ENCODE data around the gene GPR179. TPM values are rescaled to one million over a fixed set of nuclear protein-coding genes. Genes with fewer than 3 reads are reported as not detected.
"Not testable (repeated sequence)": the region's sequence is repeated elsewhere in the genome, so short reads cannot be mapped to it uniquely, and the experiment has no call there.

Gene GPR179
- total RNA-seq, 6 experiments from 2014 or later = 0.07 to 0.22 TPM; not detected in 4

- Histone ChIP-seq H3K4me3 (no peak overlapping the region), H3K27ac (no peak overlapping the region), H3K9me3 (no peaks in the 10 kb centered on the region), H3K36me3 (peaks cover 0 to 14% (median 0%) of the 10 kb centered on the region in 4 donors), H3K4me1 (no peaks in the 10 kb centered on the region), H3K27me3 (no peaks in the 10 kb centered on the region)
- no peak for TF ChIP-seq CTCF (IDR thresholded peaks at IDR 0.05)
- no peak for TF ChIP-seq POLR2A (IDR thresholded peaks at IDR 0.05)
- intact Hi-C loops (cut with DNase I) = no loop called here
- DNase-seq = no peak
- no peak for ATAC-seq
- WGBS (ENCODE audit: insufficient coverage, low coverage, low lambda C conversion rate, missing lambda C conversion rate) = 77% methylated on average over 3 of the region's 3 CpGs
These were observed 26.7 kb downstream of the GPR179 start for GRCh38 chr17:38317081-38317480.

- Histone ChIP-seq H3K27ac (no peak overlapping the region), H3K9me3 (no peaks in the 10 kb centered on the region), H3K36me3 (peaks cover 0 to 9% (median 2%) of the 10 kb centered on the region in 4 donors), H3K4me3 (no peak overlapping the region), H3K4me1 (no peaks in the 10 kb centered on the region), H3K27me3 (no peaks in the 10 kb centered on the region)
- ATAC-seq (no peak), DNase-seq (no peak)
- no peak for TF ChIP-seq CTCF (IDR thresholded peaks at IDR 0.05)
- TF ChIP-seq POLR2A (IDR thresholded peaks at IDR 0.05) = no peak
- 60% methylated on average over 3 of the region's 3 CpGs for WGBS (ENCODE audit: insufficient coverage, low coverage, low lambda C conversion rate, missing lambda C conversion rate)
- intact Hi-C loops (cut with DNase I) = no loop called here
These were observed 28.3 kb downstream of the GPR179 start for GRCh38 chr17:38315497-38315896.

- H3K9me3 ChIP-seq; H3K27me3 ChIP-seq; intact Hi-C loops (cut with DNase I); H3K36me3 ChIP-seq; H3K4me1 ChIP-seq: not testable (repeated sequence)
- Histone ChIP-seq H3K4me3 (peak within 1 kb of the TSS; percentile 49 to 60 (median 59)), H3K27ac (peak within 1 kb of the TSS in 2 of 3 donors; percentile 54 to 65)
- WGBS (ENCODE audit: insufficient coverage, low coverage, low lambda C conversion rate, missing lambda C conversion rate) = 2% methylated on average over 40 of the region's 48 CpGs
- DNase-seq (peak; percentile 98 to 99 (median 99)), ATAC-seq (peak; percentile 95 to 98 (median 97))
These were observed 46.8 kb downstream of the GPR179 start, which contains the start of gene MRPL45 for GRCh38 chr17:38296834-38297517. TSS of gene MRPL45 (plus strand) at chr17:38297168. CDS start at chr17:38297184, 16 bp downstream.

- intact Hi-C loops (cut with DNase I) = not testable (repeated sequence)
These were observed 48.0 kb downstream of the GPR179 start for GRCh38 chr17:38295602-38296365.

GRCh38 chr17:38289760-38290159, 54.0 kb downstream of the GPR179 start:
- intact Hi-C loops (cut with DNase I); H3K27me3 ChIP-seq; H3K4me3 ChIP-seq; H3K9me3 ChIP-seq; H3K27ac ChIP-seq; DNase-seq; H3K4me1 ChIP-seq; H3K36me3 ChIP-seq; ATAC-seq: not testable (repeated sequence)
- 56% methylated on average over 1 of the region's 1 CpG for WGBS (ENCODE audit: insufficient coverage, low coverage, low lambda C conversion rate, missing lambda C conversion rate)

More at GRCh38 chr17:38295602-38296365, 48.0 kb downstream of the GPR179 start:
- not testable (repeated sequence) for H3K27me3 ChIP-seq, H3K4me1 ChIP-seq, H3K9me3 ChIP-seq, DNase-seq, H3K36me3 ChIP-seq
- ATAC-seq = peak in 2 of 4 donors; percentile 1 to 36
- H3K4me3 ChIP-seq = peak overlapping the region in 1 of 3 donors; percentile 28
- 31% methylated on average over 13 of the region's 21 CpGs for WGBS (ENCODE audit: insufficient coverage, low coverage, low lambda C conversion rate, missing lambda C conversion rate)
- peak overlapping the region in 2 of 3 donors; percentile 54 to 65 for H3K27ac ChIP-seq
